ENCODE data around the gene TRIM29.

Gene TRIM29

GRCh38 chr11:120123946-120124345, 14.0 kb downstream of the TRIM29 start:
- no peak for DNase-seq (ENCODE audit: low read depth in 4 of 4, low spot score in 1 of 4)

GRCh38 chr11:120122924-120123683, 14.8 kb downstream of the TRIM29 start:
- DNase-seq (ENCODE audit: low read depth in 4 of 4, low spot score in 1 of 4), result no peak

GRCh38 chr11:120121914-120122473, 15.9 kb downstream of the TRIM29 start:
- no peak for DNase-seq (ENCODE audit: low read depth in 4 of 4, low spot score in 1 of 4)

GRCh38 chr11:120121336-120121735, 16.6 kb downstream of the TRIM29 start:
- DNase-seq (ENCODE audit: low read depth in 4 of 4, low spot score in 1 of 4), result no peak

GRCh38 chr11:120120805-120121335, 17.0 kb downstream of the TRIM29 start:
- no peak for DNase-seq (ENCODE audit: low read depth in 4 of 4, low spot score in 1 of 4)

GRCh38 chr11:120119121-120119520, 18.8 kb downstream of the TRIM29 start:
- no peak for DNase-seq (ENCODE audit: low read depth in 4 of 4, low spot score in 1 of 4)

GRCh38 chr11:120117991-120118390, 19.9 kb downstream of the TRIM29 start:
- DNase-seq (ENCODE audit: low read depth in 4 of 4, low spot score in 1 of 4), result no peak

- no peak for DNase-seq (ENCODE audit: low read depth in 4 of 4, low spot score in 1 of 4)
Measured at GRCh38 chr11:120116966-120117365, 20.9 kb downstream of the TRIM29 start.

GRCh38 chr11:120115272-120116000, 22.5 kb downstream of the TRIM29 start:
- no peak for DNase-seq (ENCODE audit: low read depth in 4 of 4, low spot score in 1 of 4)

- no peak for DNase-seq (ENCODE audit: low read depth in 4 of 4, low spot score in 1 of 4)
Measured at GRCh38 chr11:120112174-120112796, 25.6 kb downstream of the TRIM29 start.

GRCh38 chr11:120109531-120109930, 28.4 kb downstream of the TRIM29 start:
- no peak for DNase-seq (ENCODE audit: low read depth in 4 of 4, low spot score in 1 of 4)

- DNase-seq (ENCODE audit: low read depth in 4 of 4, low spot score in 1 of 4), result no peak
Measured at GRCh38 chr11:120108785-120109168, 29.1 kb downstream of the TRIM29 start.

- peak; percentile 18 to 53 (median 44) for DNase-seq (ENCODE audit: low read depth in 4 of 4, low spot score in 1 of 4)
Measured at GRCh38 chr11:120108154-120108784, 29.6 kb downstream of the TRIM29 start.

- DNase-seq (ENCODE audit: low read depth in 4 of 4, low spot score in 1 of 4), result no peak
Measured at GRCh38 chr11:120107692-120108091, 30.2 kb downstream of the TRIM29 start.

- no peak for DNase-seq (ENCODE audit: low read depth in 4 of 4, low spot score in 1 of 4)
Measured at GRCh38 chr11:120106354-120107150, 31.4 kb downstream of the TRIM29 start.

- DNase-seq (ENCODE audit: low read depth in 4 of 4, low spot score in 1 of 4), result no peak
Measured at GRCh38 chr11:120105576-120105975, 32.3 kb downstream of the TRIM29 start.

GRCh38 chr11:120104041-120104565, 33.8 kb downstream of the TRIM29 start:
- no peak for DNase-seq (ENCODE audit: low read depth in 4 of 4, low spot score in 1 of 4)

- DNase-seq (ENCODE audit: low read depth in 4 of 4, low spot score in 1 of 4), result no peak
Measured at GRCh38 chr11:120102864-120103122, 35.1 kb downstream of the TRIM29 start.

- DNase-seq (ENCODE audit: low read depth in 4 of 4, low spot score in 1 of 4), result no peak
Measured at GRCh38 chr11:120102050-120102863, 35.7 kb downstream of the TRIM29 start.

All from stimulated activated CD4-positive, alpha-beta T cell treated with anti-CD3 and anti-CD28 coated beads, Interleukin-1b, Interleukin-23, amount 100 ng/mL, for 24 hours (primary cell).